ENCODE measurements around the gene CDH5.
"Not testable (repeated sequence)": the region's sequence is repeated elsewhere in the genome, so short reads cannot be mapped to it uniquely, and the experiment has no call there.

The CDH5 gene

DNA sequence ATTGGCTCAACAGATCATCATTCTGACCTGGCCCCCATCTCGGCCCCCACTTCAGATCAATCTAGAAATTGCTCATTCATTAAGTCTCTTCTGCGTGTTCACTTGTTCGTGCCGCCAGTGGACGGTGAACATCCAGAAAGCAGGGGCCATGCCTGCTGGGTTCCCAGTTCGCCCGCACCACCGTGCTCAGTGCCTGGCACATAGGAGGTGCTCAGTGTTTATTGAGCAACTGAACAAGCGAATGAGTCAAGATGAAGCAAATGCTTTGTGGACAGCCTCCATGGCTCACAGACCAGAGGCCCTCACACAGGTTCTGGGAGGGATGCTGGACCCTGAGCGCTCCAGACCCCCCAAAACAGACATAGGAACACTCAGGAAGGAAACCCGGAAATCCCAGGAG, 74.5 kb downstream of the CDH5 start:
- no peak for DNase-seq

DNA sequence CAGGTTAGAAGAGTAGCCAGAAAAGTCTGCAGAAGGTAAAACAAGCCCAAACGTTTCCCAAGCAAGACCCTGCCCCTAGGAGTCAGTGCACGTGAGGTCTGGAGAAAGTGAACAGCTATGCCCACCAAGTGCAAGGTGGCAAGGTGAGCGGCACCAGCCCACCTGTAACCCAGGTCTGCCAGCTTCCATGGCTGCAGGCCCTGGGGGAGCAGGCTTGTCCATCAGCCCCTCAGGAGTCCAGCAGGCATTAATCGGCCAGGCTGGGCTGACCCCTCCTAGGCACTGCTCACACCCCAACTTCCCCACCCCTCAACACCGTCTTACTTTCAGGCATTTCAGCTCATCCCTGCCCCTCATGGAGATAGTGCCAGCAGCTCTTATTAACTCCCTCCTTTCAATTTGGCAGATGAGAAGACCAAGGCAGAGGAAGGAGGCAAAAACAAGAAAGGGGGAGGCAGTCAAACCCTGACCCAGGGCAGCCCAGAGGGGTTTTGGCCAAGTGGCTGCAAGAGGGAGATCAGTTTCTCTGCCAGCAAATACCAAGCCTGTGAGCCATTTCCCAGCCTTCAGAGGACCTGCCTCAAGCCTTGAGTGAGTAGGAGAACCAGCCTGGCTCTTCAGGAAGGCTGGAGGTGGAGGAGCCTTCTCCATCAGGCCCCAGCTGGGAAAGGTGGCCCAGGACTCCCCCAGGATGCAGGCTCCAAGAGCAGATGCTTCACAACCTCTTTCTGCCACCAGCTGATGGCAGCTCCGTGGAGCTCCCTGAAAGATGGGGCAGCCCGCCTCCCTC, 75.3 kb downstream of the CDH5 start:
- DNase-seq = no peak

- DNase-seq = no peak
Measured at GRCh38 chr16:66442502-66443268, 76.2 kb downstream of the CDH5 start.

- DNase-seq = no peak
Measured at GRCh38 chr16:66443269-66443652, 76.8 kb downstream of the CDH5 start.

DNA sequence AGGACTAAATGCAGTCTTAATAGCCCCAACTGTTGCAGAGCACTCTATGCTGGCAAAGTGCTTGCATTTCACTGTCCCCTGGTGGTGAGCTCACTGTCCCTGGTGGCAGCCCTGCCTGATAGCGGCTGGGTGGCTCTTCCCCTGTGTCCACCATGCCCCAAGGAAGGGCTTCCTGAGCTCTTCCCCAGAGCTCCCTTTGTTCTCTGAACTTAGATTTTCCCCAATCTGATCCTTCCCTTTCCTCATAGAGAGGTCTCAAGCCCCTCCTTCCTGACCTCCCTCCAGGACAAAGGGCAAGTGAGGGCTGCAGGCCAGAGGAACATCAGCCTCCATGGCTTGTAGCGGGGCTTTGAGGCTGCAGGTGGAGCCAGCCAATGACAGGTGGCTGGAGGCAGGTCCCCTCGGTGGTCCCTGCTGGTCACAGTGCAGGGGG, 77.6 kb downstream of the CDH5 start:
- DNase-seq = no peak

- DNase-seq = no peak
Measured at GRCh38 chr16:66446737-66447136, 80.2 kb downstream of the CDH5 start.

- no peak for DNase-seq
Measured at GRCh38 chr16:66447491-66447890, 81.0 kb downstream of the CDH5 start.

DNA sequence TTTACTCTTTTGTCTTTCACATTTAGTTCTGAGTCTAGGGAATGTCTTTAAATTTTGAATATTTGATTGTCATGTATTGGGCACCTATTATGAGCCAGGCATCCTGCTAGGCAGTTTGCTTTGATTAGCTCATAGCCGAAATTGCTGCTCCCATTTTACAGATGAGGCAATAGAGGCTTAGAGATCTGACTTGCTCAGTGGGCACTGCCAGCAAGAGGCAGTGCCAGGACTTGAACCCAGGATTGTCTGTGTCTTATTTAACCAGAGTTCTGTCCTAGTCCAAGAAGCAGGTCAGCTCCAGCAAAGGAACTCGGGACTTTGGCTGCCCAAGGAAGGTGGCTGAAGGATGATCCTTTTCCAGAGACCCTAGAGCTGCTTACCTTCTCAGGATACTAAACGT, 85.1 kb downstream of the CDH5 start:
- DNase-seq = no peak

DNA sequence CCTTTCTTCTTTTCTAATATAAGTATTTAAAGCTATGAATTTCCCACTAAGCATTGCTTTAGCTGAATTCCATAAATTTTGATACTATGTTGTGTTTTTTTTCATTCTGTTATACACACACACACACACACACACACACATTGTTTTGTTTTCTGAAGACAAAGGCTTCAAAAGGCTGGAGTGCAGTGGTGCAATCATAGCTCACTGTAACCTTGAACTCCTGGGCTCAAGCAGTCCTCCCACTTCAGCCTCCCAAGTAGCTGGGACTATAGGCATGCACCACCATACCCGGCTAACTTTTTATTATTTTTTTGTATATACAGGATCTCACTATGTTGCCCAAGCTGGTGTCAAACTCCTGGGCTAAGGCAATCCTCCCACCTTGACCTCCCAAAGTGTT, 86.7 kb downstream of the CDH5 start:
- DNase-seq = not testable (repeated sequence)

Measured in activated T-cell treated with anti-CD3 and anti-CD28 coated beads, Interleukin-2, amount 50 U/mL, for 48 hours (primary cell).